Activated CD8-positive, alpha-beta memory T cell treated with anti-CD3 and anti-CD28 coated beads, Interleukin-2, amount 10 ng/mL, durations not matched to agents 7 days and 5 days (primary cell): ENCODE results near the gene COL4A6. TPM values are rescaled to one million over a fixed set of nuclear protein-coding genes. Genes with fewer than 3 reads are reported as not detected.

ENCODE experiments used
- ATAC-seq: fragments of 150-1000 bp; cut with Tn5 transposase; one replicate; pipeline ENCODE4 v1.10.0; 2021; ENCODE audit warnings: moderate library complexity
- CTCF ChIA-PET: fragments of 350-600 bp; sonication (Branson Sonifier 250); formaldehyde crosslinking; loops from one replicate; lab custom pipeline; 2021; ENCODE audit warnings: antibody characterized with exemption; lab: Charles Lee
- DNase-seq: peaks from one replicate; pipeline ENCODE4 v3.0.0-alpha.2; 2020
- H3K27ac Mint-ChIP-seq: one replicate; pipeline ENCODE4 v1.8.0; 2021; ENCODE audit warnings: mild to moderate bottlenecking, mixed read lengths
- H3K27me3 Mint-ChIP-seq: one replicate; pipeline ENCODE4 v1.8.0; 2021; ENCODE audit warnings: mixed read lengths
- H3K36me3 Mint-ChIP-seq: one replicate; pipeline ENCODE4 v1.8.0; 2021; ENCODE audit warnings: mild to moderate bottlenecking, mixed read lengths
- H3K4me1 Mint-ChIP-seq: one replicate; pipeline ENCODE4 v1.8.0; 2021; ENCODE audit warnings: mixed read lengths
- H3K4me3 Mint-ChIP-seq: one replicate; pipeline ENCODE4 v1.8.0; 2021; ENCODE audit warnings: mild to moderate bottlenecking, moderate library complexity, mixed read lengths
- H3K9me3 Mint-ChIP-seq: one replicate; pipeline ENCODE4 v1.8.0; 2022; ENCODE audit warnings: low read depth, mixed read lengths
- total RNA-seq, 2 experiments: library from RNA; stranded (reverse); gene quantifications; one replicate each; pipeline ENCODE4 v1.2.3, GENCODE V29; 2021

Gene COL4A6
- total RNA-seq, 2 experiments from 2014 or later: not detected

- DNase-seq (no peak), ATAC-seq (no peak)
- H3K27ac Mint-ChIP-seq: no peak overlapping the region
- no peaks in the 10 kb centered on the region for H3K4me1 Mint-ChIP-seq
- no peaks in the 10 kb centered on the region for H3K27me3 Mint-ChIP-seq
- no peaks in the 10 kb centered on the region for H3K36me3 Mint-ChIP-seq
- CTCF ChIA-PET: no interaction called here
- H3K4me3 Mint-ChIP-seq: no peak overlapping the region
- H3K9me3 Mint-ChIP-seq: no peaks in the 10 kb centered on the region
These were observed 216.8 kb downstream of the COL4A6 start for GRCh38 chrX:108221301-108221864.

- Mint-ChIP-seq H3K4me3 (no peak overlapping the region), H3K27me3 (no peaks in the 10 kb centered on the region), H3K27ac (no peak overlapping the region), H3K4me1 (no peaks in the 10 kb centered on the region), H3K9me3 (no peaks in the 10 kb centered on the region), H3K36me3 (no peaks in the 10 kb centered on the region)
- DNase-seq: no peak
- CTCF ChIA-PET: no interaction called here
- no peak for ATAC-seq
These were observed 218.1 kb downstream of the COL4A6 start for GRCh38 chrX:108219949-108220601.

GRCh38 chrX:108217876-108218275 is 220.3 kb downstream of the COL4A6 start:
- H3K27ac Mint-ChIP-seq: no peak overlapping the region
- H3K36me3 Mint-ChIP-seq: no peaks in the 10 kb centered on the region
- no peak for ATAC-seq
- no peaks in the 10 kb centered on the region for H3K9me3 Mint-ChIP-seq
- no peaks in the 10 kb centered on the region for H3K27me3 Mint-ChIP-seq
- H3K4me1 Mint-ChIP-seq: no peaks in the 10 kb centered on the region
- H3K4me3 Mint-ChIP-seq: no peak overlapping the region
- CTCF ChIA-PET: no interaction called here
- no peak for DNase-seq

GRCh38 chrX:108216919-108217571 is 221.2 kb downstream of the COL4A6 start:
- Mint-ChIP-seq H3K9me3 (no peaks in the 10 kb centered on the region), H3K27me3 (no peaks in the 10 kb centered on the region), H3K4me3 (no peak overlapping the region), H3K4me1 (no peaks in the 10 kb centered on the region), H3K27ac (no peak overlapping the region), H3K36me3 (no peaks in the 10 kb centered on the region)
- CTCF ChIA-PET: no interaction called here
- ATAC-seq (no peak), DNase-seq (no peak)

GRCh38 chrX:108216405-108216804 is 221.8 kb downstream of the COL4A6 start:
- CTCF ChIA-PET: interaction anchor here (0.7 kb wide), 1 partner anchor 8 kb away, joined by 3 read pairs; no protein-coding TSS in a partner anchor
- Mint-ChIP-seq H3K9me3 (no peaks in the 10 kb centered on the region), H3K4me3 (no peak overlapping the region), H3K36me3 (no peaks in the 10 kb centered on the region), H3K4me1 (no peaks in the 10 kb centered on the region), H3K27me3 (no peaks in the 10 kb centered on the region), H3K27ac (no peak overlapping the region)
- no peak for ATAC-seq
- no peak for DNase-seq

GRCh38 chrX:108211301-108211700 is 226.9 kb downstream of the COL4A6 start:
- H3K4me3 Mint-ChIP-seq: no peak overlapping the region
- H3K27ac Mint-ChIP-seq: no peak overlapping the region
- H3K27me3 Mint-ChIP-seq: peaks cover 2% of the 10 kb centered on the region
- DNase-seq (no peak), ATAC-seq (no peak)
- no peaks in the 10 kb centered on the region for H3K36me3 Mint-ChIP-seq
- no peaks in the 10 kb centered on the region for H3K4me1 Mint-ChIP-seq
- no peaks in the 10 kb centered on the region for H3K9me3 Mint-ChIP-seq
- CTCF ChIA-PET: no interaction called here

- H3K36me3 Mint-ChIP-seq: no peaks in the 10 kb centered on the region
- no peak overlapping the region for H3K27ac Mint-ChIP-seq
- DNase-seq (no peak), ATAC-seq (no peak)
- H3K9me3 Mint-ChIP-seq: no peaks in the 10 kb centered on the region
- CTCF ChIA-PET: no interaction called here
- peaks cover 11% of the 10 kb centered on the region for H3K27me3 Mint-ChIP-seq
- H3K4me3 Mint-ChIP-seq: no peak overlapping the region
- H3K4me1 Mint-ChIP-seq: no peaks in the 10 kb centered on the region
These were observed 229.1 kb downstream of the COL4A6 start for GRCh38 chrX:108209006-108209554.

- CTCF ChIA-PET: interaction anchor here (1.6 kb wide), 1 partner anchor 183 kb away, joined by 3 read pairs; no protein-coding TSS in a partner anchor
- H3K36me3 Mint-ChIP-seq: no peaks in the 10 kb centered on the region
- peaks cover 19% of the 10 kb centered on the region for H3K27me3 Mint-ChIP-seq
- DNase-seq: no peak
- no peak for ATAC-seq
- no peaks in the 10 kb centered on the region for H3K4me1 Mint-ChIP-seq
- H3K4me3 Mint-ChIP-seq: no peak overlapping the region
- H3K27ac Mint-ChIP-seq: no peak overlapping the region
- H3K9me3 Mint-ChIP-seq: no peaks in the 10 kb centered on the region
These were observed 234.7 kb downstream of the COL4A6 start for GRCh38 chrX:108203540-108203939.

- ATAC-seq (no peak), DNase-seq (no peak)
- CTCF ChIA-PET: interaction anchor here (1.3 kb wide), 1 partner anchor 26 kb away, joined by 3 read pairs; no protein-coding TSS in a partner anchor
- Mint-ChIP-seq H3K9me3 (no peaks in the 10 kb centered on the region), H3K4me3 (no peak overlapping the region), H3K27ac (no peak overlapping the region), H3K27me3 (peaks cover 9% of the 10 kb centered on the region), H3K36me3 (no peaks in the 10 kb centered on the region), H3K4me1 (no peaks in the 10 kb centered on the region)
These were observed 238.5 kb downstream of the COL4A6 start for GRCh38 chrX:108199691-108200090.

- H3K36me3 Mint-ChIP-seq: no peaks in the 10 kb centered on the region
- H3K27me3 Mint-ChIP-seq: peaks cover 8% of the 10 kb centered on the region
- ATAC-seq: no peak
- no peak for DNase-seq
- no peak overlapping the region for H3K4me3 Mint-ChIP-seq
- no peak overlapping the region for H3K27ac Mint-ChIP-seq
- no peaks in the 10 kb centered on the region for H3K4me1 Mint-ChIP-seq
- no peaks in the 10 kb centered on the region for H3K9me3 Mint-ChIP-seq
- CTCF ChIA-PET: interaction anchor here (1.3 kb wide), 1 partner anchor 25 kb away, joined by 3 read pairs; no protein-coding TSS in a partner anchor
These were observed 239.2 kb downstream of the COL4A6 start for GRCh38 chrX:108199041-108199440.

- CTCF ChIA-PET: no interaction called here
- H3K4me3 Mint-ChIP-seq: no peak overlapping the region
- H3K36me3 Mint-ChIP-seq: no peaks in the 10 kb centered on the region
- no peaks in the 10 kb centered on the region for H3K4me1 Mint-ChIP-seq
- no peaks in the 10 kb centered on the region for H3K9me3 Mint-ChIP-seq
- peaks cover 3% of the 10 kb centered on the region for H3K27me3 Mint-ChIP-seq
- ATAC-seq (no peak), DNase-seq (no peak)
- H3K27ac Mint-ChIP-seq: no peak overlapping the region
These were observed 239.8 kb downstream of the COL4A6 start for GRCh38 chrX:108198420-108198819.

- Mint-ChIP-seq H3K4me3 (no peak overlapping the region), H3K27ac (no peak overlapping the region), H3K4me1 (no peaks in the 10 kb centered on the region), H3K9me3 (no peaks in the 10 kb centered on the region), H3K27me3 (peaks cover 9% of the 10 kb centered on the region), H3K36me3 (no peaks in the 10 kb centered on the region)
- DNase-seq: no peak
- no peak for ATAC-seq
- CTCF ChIA-PET: no interaction called here
These were observed 251.4 kb downstream of the COL4A6 start for GRCh38 chrX:108186811-108187210.

- Mint-ChIP-seq H3K27ac (no peak overlapping the region), H3K4me1 (no peaks in the 10 kb centered on the region), H3K9me3 (no peaks in the 10 kb centered on the region), H3K4me3 (no peak overlapping the region), H3K36me3 (no peaks in the 10 kb centered on the region), H3K27me3 (peaks cover under 1% of the 10 kb centered on the region)
- CTCF ChIA-PET: no interaction called here
- DNase-seq: no peak
- ATAC-seq: no peak
These were observed 260.1 kb downstream of the COL4A6 start for GRCh38 chrX:108178143-108178498.
